ENCODE measurements around the gene OSBPL1A. TPM values are rescaled to one million over a fixed set of nuclear protein-coding genes. Genes with fewer than 3 reads are reported as not detected.

OSBPL1A gene
- total RNA-seq, 4 donors from 2014 or later, result 52.9 to 67.6 (median 59.0) TPM

DNA sequence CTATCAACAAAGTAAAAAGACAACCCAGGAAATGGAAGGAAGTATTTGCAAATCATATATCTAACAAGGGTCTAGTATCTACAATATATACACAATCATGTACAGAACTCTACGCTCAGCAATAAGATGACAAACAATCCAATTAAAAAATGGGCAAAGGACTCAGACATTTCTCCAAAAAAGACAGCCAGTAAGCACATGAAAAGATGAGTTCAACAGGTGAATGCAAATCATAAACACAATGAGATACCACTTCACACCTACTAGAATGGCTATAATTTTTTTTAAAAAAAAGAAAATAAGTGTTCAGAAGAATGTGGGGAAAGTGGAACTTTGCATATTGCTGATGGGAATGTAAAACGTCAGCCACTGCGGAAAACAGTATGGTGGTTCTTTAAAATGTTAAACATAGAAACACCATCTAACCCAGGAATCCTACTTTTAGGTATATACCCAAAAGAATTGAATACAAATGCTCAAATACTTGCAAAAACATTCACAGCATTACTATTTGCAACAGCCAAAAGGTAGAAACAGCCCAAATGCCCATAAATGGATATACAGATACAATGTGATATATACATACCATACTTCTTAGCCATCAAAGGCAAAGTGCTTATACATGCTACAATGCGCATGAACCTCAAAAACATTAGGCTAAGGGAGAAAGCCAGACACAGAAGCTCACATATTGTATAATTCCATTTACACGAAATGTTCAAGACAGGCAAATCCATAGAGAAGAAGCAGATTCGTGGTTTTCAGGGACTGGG lies 137.6 kb downstream of the OSBPL1A start:
- no peak for DNase-seq
- no peak overlapping the region for H3K27ac ChIP-seq
- no peak overlapping the region for H3K4me3 ChIP-seq
- no peaks in the 10 kb centered on the region for H3K27me3 ChIP-seq
- TF ChIP-seq CTCF (IDR thresholded peaks at IDR 0.05) (no peak), POLR2A (IDR thresholded peaks at IDR 0.05) (no peak)
- H3K36me3 ChIP-seq, result no peaks in the 10 kb centered on the region
- no peaks in the 10 kb centered on the region for H3K9me3 ChIP-seq
- H3K4me1 ChIP-seq, result peaks cover 0 to 12% (median 1%) of the 10 kb centered on the region in 4 donors

DNA sequence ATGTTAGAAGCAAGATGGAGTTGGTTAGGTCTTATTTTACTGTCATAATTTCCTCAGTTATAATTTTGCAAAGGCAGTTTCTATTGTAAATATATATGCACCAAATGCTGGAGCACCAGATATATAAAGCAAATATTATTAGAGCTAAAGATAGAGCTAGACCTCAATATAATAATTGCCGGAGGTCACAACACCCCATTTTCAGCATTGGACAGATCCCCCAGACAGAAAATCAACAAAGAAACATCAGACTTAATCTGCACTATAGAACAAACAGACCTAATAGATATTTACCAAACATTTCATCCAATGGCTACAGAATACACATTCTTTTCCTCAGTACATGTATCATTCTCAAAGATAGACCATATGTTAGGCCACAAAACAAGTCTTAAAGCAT lies 143.6 kb downstream of the OSBPL1A start:
- no peaks in the 10 kb centered on the region for H3K27me3 ChIP-seq
- no peak overlapping the region for H3K27ac ChIP-seq
- H3K4me3 ChIP-seq, result no peak overlapping the region
- no peaks in the 10 kb centered on the region for H3K4me1 ChIP-seq
- no peaks in the 10 kb centered on the region for H3K9me3 ChIP-seq
- no peak for DNase-seq
- TF ChIP-seq CTCF (IDR thresholded peaks at IDR 0.05) (no peak), POLR2A (IDR thresholded peaks at IDR 0.05) (no peak)
- no peaks in the 10 kb centered on the region for H3K36me3 ChIP-seq

DNA sequence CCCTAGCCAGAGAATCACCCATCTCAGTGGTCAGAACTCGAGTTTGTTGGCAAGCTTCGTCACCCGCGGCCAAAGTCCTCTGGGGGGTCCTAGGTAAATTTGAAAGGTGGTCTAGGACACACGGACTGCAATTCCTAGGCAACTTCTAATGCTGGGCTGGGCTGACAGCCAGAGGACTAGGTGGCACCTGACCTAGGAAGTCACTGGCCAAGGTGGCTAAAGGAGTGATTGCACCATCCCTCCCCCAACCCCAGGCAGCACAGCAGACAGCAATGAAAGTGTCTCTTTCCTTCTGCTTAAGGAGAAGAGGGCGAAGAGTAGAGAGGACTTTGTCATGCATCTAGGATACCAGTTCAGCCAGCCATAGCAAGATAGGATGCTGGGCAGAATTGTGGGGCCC lies 147.9 kb downstream of the OSBPL1A start:
- Histone ChIP-seq H3K27me3 (no peaks in the 10 kb centered on the region), H3K9me3 (no peaks in the 10 kb centered on the region), H3K36me3 (no peaks in the 10 kb centered on the region), H3K27ac (no peak overlapping the region), H3K4me1 (no peaks in the 10 kb centered on the region), H3K4me3 (no peak overlapping the region)
- TF ChIP-seq CTCF (IDR thresholded peaks at IDR 0.05), result no peak
- TF ChIP-seq POLR2A (IDR thresholded peaks at IDR 0.05), result no peak
- no peak for DNase-seq

- Histone ChIP-seq H3K27ac (no peak overlapping the region), H3K4me3 (no peak overlapping the region), H3K27me3 (no peaks in the 10 kb centered on the region), H3K36me3 (no peaks in the 10 kb centered on the region), H3K9me3 (no peaks in the 10 kb centered on the region), H3K4me1 (no peaks in the 10 kb centered on the region)
- DNase-seq, result no peak
- TF ChIP-seq POLR2A (IDR thresholded peaks at IDR 0.05) (no peak), CTCF (IDR thresholded peaks at IDR 0.05) (no peak)
Measured at GRCh38 chr18:24248359-24248758, 149.3 kb downstream of the OSBPL1A start.

- H3K9me3 ChIP-seq, result no peaks in the 10 kb centered on the region
- H3K27ac ChIP-seq, result no peak overlapping the region
- no peaks in the 10 kb centered on the region for H3K36me3 ChIP-seq
- no peak overlapping the region for H3K4me3 ChIP-seq
- DNase-seq, result no peak
- H3K4me1 ChIP-seq, result no peaks in the 10 kb centered on the region
- H3K27me3 ChIP-seq, result no peaks in the 10 kb centered on the region
- TF ChIP-seq CTCF (IDR thresholded peaks at IDR 0.05), result no peak
- no peak for TF ChIP-seq POLR2A (IDR thresholded peaks at IDR 0.05)
Measured at GRCh38 chr18:24246143-24246542, 151.5 kb downstream of the OSBPL1A start.

Data from Peyer's patch (tissue), 4 donors.